Mesenchymal stem cell (in vitro differentiated cells and primary cell): ENCODE results near the gene APOBEC3H.

Source experiments
- DNase-seq: peaks from one replicate; pipeline ENCODE4 v3.0.0-alpha.2; 2013
- H2AFZ ChIP-seq: one replicate; pipeline ENCODE4 v1.6.1; 2013; ENCODE audit warnings: low read depth, mild to moderate bottlenecking, control low read depth, inconsistent platforms, low read length, moderate library complexity
- H2AK5ac ChIP-seq: 2 replicates; pipeline ENCODE4 v1.6.1; 2013; ENCODE audit warnings: low read length, moderate library complexity, mild to moderate bottlenecking, inconsistent platforms; ENCODE audit not compliant: severe bottlenecking
- H2BK120ac ChIP-seq: one replicate; pipeline ENCODE4 v1.6.1; 2013; ENCODE audit warnings: low read depth, mild to moderate bottlenecking, inconsistent platforms, low read length, moderate library complexity
- H2BK12ac ChIP-seq, 2 experiments: one replicate each; pipeline ENCODE4 v1.6.1; 2013; ENCODE audit warnings: inconsistent platforms in 2 of 2, low read length in 2 of 2, mild to moderate bottlenecking in 2 of 2, moderate library complexity in 2 of 2, control low read depth in 1 of 2
- H2BK15ac ChIP-seq: one replicate; pipeline ENCODE4 v1.6.1; 2013; ENCODE audit warnings: mild to moderate bottlenecking, low read depth, inconsistent platforms; ENCODE audit not compliant: poor library complexity, severe bottlenecking
- H2BK5ac ChIP-seq: 2 replicates; pipeline ENCODE4 v1.6.1; 2013; ENCODE audit warnings: low read depth, mild to moderate bottlenecking, low read length, control low read depth, inconsistent platforms; ENCODE audit not compliant: poor library complexity, severe bottlenecking
- H3K14ac ChIP-seq, 2 experiments: one replicate each; pipeline ENCODE4 v1.6.1; 2013; ENCODE audit warnings: inconsistent platforms in 2 of 2, low read length in 2 of 2, control low read depth in 1 of 2, mild to moderate bottlenecking in 1 of 2, moderate library complexity in 1 of 2
- H3K18ac ChIP-seq, 2 experiments: one replicate each; pipeline ENCODE4 v1.6.1; 2013; ENCODE audit warnings: inconsistent platforms in 2 of 2, low read length in 2 of 2, control low read depth in 1 of 2, low read depth in 1 of 2, mild to moderate bottlenecking in 1 of 2
- H3K23ac ChIP-seq, 2 experiments: one replicate each; pipeline ENCODE4 v1.6.1; 2013; ENCODE audit warnings: inconsistent platforms in 2 of 2, low read length in 2 of 2, mild to moderate bottlenecking in 2 of 2, moderate library complexity in 2 of 2, control low read depth in 1 of 2
- H3K27ac ChIP-seq: 2 replicates; pipeline ENCODE4 v1.5.1; 2013; ENCODE audit warnings: mild to moderate bottlenecking, moderate library complexity, low read length, control low read depth, inconsistent platforms; ENCODE audit not compliant: poor library complexity, severe bottlenecking
- H3K27me3 ChIP-seq, 2 experiments: 2 replicates each; pipeline versions ENCODE4 v1.6.1 to v1.7.0; 2013; ENCODE audit warnings: low read length in 2 of 2, mild to moderate bottlenecking in 2 of 2, moderate library complexity in 2 of 2, control low read depth in 1 of 2, inconsistent platforms in 1 of 2; ENCODE audit not compliant: control insufficient read depth in 1 of 2, insufficient read depth in 1 of 2
- H3K36me3 ChIP-seq, 2 experiments: 2 replicates each; pipeline versions ENCODE4 v1.6.1 to v1.7.0; 2013; ENCODE audit warnings: low read length in 2 of 2, control low read depth in 1 of 2, inconsistent platforms in 1 of 2, low read depth in 1 of 2, mild to moderate bottlenecking in 1 of 2; ENCODE audit not compliant: insufficient read depth in 2 of 2, control insufficient read depth in 1 of 2
- H3K4ac ChIP-seq, 2 experiments: one replicate each; pipeline ENCODE4 v1.6.1; 2013; ENCODE audit warnings: inconsistent platforms in 2 of 2, low read length in 2 of 2, mild to moderate bottlenecking in 2 of 2, moderate library complexity in 2 of 2, control low read depth in 1 of 2, low read depth in 1 of 2
- H3K4me1 ChIP-seq: 2 replicates; pipeline ENCODE4 v1.6.1; 2013; ENCODE audit warnings: low read depth, low read length, control low read depth; ENCODE audit not compliant: control insufficient read depth, insufficient read depth
- H3K4me2 ChIP-seq: 2 replicates; pipeline ENCODE4 v1.6.1; 2013; ENCODE audit warnings: low read length, mild to moderate bottlenecking, inconsistent platforms; ENCODE audit not compliant: poor library complexity, severe bottlenecking
- H3K4me3 ChIP-seq, 2 experiments: 2 replicates each; pipeline versions ENCODE4 v1.5.1 to v1.7.0; 2013; ENCODE audit warnings: low read length in 2 of 2, mild to moderate bottlenecking in 2 of 2, control low read depth in 1 of 2, low read depth in 1 of 2; ENCODE audit not compliant: insufficient read depth in 1 of 2
- H3K79me1 ChIP-seq: replicated peaks from 2 replicates; pipeline ENCODE4 v1.6.1; 2013; ENCODE audit warnings: mild to moderate bottlenecking, control low read depth, low read length, inconsistent platforms; ENCODE audit not compliant: poor library complexity, severe bottlenecking
- H3K9ac ChIP-seq: 2 replicates; pipeline ENCODE4 v1.7.0; 2013; ENCODE audit warnings: mild to moderate bottlenecking, low read length, moderate library complexity
- H3K9me3 ChIP-seq: 2 replicates; pipeline ENCODE4 v1.7.0; 2013; ENCODE audit warnings: mild to moderate bottlenecking, low read length; ENCODE audit not compliant: control insufficient read depth
- H4K8ac ChIP-seq: one replicate; pipeline ENCODE4 v1.6.1; 2013; ENCODE audit warnings: inconsistent platforms, mild to moderate bottlenecking, low read length, moderate library complexity
- H4K91ac ChIP-seq: one replicate; pipeline ENCODE4 v1.6.1; 2013; ENCODE audit warnings: mild to moderate bottlenecking, low read length, inconsistent platforms
- WGBS: methylation state at CpG from one replicate; pipeline ENCODE4 v1.1.7; 2013; ENCODE audit warnings: mixed read lengths; 5-methylcytosine and 5-hydroxymethylcytosine counted together

The APOBEC3H gene

DNA sequence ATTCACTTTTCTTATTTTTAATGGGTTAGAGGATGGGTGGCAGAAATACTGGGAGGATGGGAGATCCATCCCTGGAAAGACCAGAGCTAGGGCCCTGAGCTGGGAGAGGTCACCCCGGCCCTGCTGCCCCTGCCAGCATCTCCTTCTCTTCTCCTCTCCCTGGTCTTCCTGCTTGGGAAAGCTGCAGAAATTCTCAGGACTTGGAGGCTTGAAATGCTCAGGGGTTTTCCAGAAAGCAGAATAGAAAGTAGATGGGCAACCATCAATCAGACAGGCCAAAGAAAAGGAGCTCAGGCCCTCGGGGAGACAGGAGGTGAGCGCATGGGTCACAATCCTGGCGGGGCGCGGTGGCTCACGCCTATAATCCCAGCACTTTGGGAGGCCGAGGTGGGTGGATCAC lies 1.5 kb downstream of the APOBEC3H start:
- Histone ChIP-seq H2BK120ac (no peak overlapping the region), H3K79me1 (no peaks in the 10 kb centered on the region), H3K4me3 (no peak overlapping the region), H4K91ac (no peak overlapping the region), H3K18ac (no peak overlapping the region), H2AFZ (no peak overlapping the region), H3K9ac (no peak overlapping the region), H2BK15ac (no peak overlapping the region), H3K36me3 (no peaks in the 10 kb centered on the region), H2BK5ac (no peak overlapping the region), H3K27me3 (peaks cover 0 to 24% of the 10 kb centered on the region in 2 experiments), H2BK12ac (no peak overlapping the region), H3K14ac (no peak overlapping the region), H3K4me2 (no peak overlapping the region), H3K27ac (no peak overlapping the region), H2AK5ac (no peak overlapping the region), H4K8ac (no peak overlapping the region), H3K4me1 (peaks cover 7% of the 10 kb centered on the region), H3K23ac (no peak overlapping the region), H3K9me3 (no peaks in the 10 kb centered on the region), H3K4ac (no peak overlapping the region)
- DNase-seq = no peak
- WGBS = 96% methylated on average over 8 of the region's 8 CpGs

DNA sequence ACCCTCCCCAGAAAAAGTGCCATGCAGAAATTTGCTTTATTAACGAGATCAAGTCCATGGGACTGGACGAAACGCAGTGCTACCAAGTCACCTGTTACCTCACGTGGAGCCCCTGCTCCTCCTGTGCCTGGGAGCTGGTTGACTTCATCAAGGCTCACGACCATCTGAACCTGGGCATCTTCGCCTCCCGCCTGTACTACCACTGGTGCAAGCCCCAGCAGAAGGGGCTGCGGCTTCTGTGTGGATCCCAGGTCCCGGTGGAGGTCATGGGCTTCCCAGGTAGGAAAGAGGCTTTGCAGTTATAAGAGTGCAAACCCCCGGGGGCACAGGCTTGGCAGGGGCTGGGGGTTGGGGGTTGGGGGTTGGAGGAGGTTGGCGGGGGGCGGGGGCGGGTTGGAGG lies 4.2 kb downstream of the APOBEC3H start:
- no peak overlapping the region for H2AK5ac ChIP-seq
- H3K9ac ChIP-seq = no peak overlapping the region
- H3K9me3 ChIP-seq = no peaks in the 10 kb centered on the region
- peaks cover 7% of the 10 kb centered on the region for H3K4me1 ChIP-seq
- no peak overlapping the region for H3K27ac ChIP-seq
- H3K4me3 ChIP-seq = no peak overlapping the region
- H3K36me3 ChIP-seq = no peaks in the 10 kb centered on the region
- WGBS = 86% methylated on average over 7 of the region's 13 CpGs
- H3K23ac ChIP-seq = no peak overlapping the region
- H3K18ac ChIP-seq = no peak overlapping the region
- no peak overlapping the region for H2BK5ac ChIP-seq
- H2BK15ac ChIP-seq = no peak overlapping the region
- H4K91ac ChIP-seq = no peak overlapping the region
- no peak overlapping the region for H3K4me2 ChIP-seq
- H3K14ac ChIP-seq = no peak overlapping the region
- no peak overlapping the region for H2BK12ac ChIP-seq
- H3K4ac ChIP-seq = no peak overlapping the region
- H4K8ac ChIP-seq = no peak overlapping the region
- no peaks in the 10 kb centered on the region for H3K79me1 ChIP-seq
- DNase-seq = no peak
- H2BK120ac ChIP-seq = no peak overlapping the region
- H2AFZ ChIP-seq = no peak overlapping the region
- H3K27me3 ChIP-seq = peaks cover 0 to 20% of the 10 kb centered on the region in 2 experiments

DNA sequence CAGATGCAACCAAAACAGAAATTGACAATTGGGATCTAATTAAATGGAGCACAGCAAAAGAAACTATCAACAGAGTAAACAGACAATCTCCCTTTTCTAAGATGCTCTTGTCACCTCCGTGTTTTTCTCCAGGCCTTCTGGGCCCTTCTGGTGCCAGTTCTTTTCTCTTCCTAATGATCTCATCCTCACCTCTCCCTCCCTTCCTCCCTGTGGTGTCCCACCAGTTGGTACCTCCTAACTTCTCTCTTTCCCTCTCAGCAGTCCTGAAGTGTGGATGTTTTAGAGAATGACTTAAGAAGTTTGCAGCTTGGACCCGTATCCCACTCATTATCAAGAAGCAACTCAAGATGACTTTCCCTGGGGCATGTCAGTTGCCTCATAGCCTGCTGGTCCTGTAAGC lies 6.4 kb downstream of the APOBEC3H start:
- Histone ChIP-seq H3K4me3 (no peak overlapping the region), H3K27me3 (peaks cover 0 to 20% of the 10 kb centered on the region in 2 experiments), H3K4me2 (no peak overlapping the region), H2AK5ac (no peak overlapping the region), H3K27ac (no peak overlapping the region), H4K8ac (no peak overlapping the region), H3K4ac (no peak overlapping the region), H2BK12ac (no peak overlapping the region), H3K4me1 (no peaks in the 10 kb centered on the region), H2BK5ac (no peak overlapping the region), H3K18ac (no peak overlapping the region), H2AFZ (no peak overlapping the region), H3K23ac (no peak overlapping the region), H4K91ac (no peak overlapping the region), H2BK15ac (no peak overlapping the region), H3K9ac (no peak overlapping the region), H3K14ac (no peak overlapping the region), H3K9me3 (no peaks in the 10 kb centered on the region), H2BK120ac (no peak overlapping the region), H3K36me3 (no peaks in the 10 kb centered on the region), H3K79me1 (no peaks in the 10 kb centered on the region)
- DNase-seq = no peak
- 93% methylated on average over 2 of the region's 2 CpGs for WGBS

DNA sequence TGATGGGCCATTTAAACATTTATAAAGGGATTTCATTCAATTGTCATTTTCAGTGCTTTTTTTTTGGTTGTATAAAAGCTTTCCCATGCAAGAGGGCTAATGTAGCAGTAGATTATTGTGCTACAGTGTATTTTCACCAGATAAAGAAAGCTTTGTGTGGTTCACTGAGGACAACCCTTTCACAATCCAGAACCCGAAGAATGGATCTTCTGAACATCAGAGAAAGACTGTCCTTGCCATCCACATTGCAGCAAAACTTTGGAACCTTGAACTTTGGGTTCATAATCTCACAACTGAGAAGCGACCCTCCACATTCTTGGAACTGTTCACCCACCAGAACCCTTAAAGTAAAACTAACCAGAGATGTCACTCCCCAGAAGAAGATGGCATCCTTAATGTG lies 9.3 kb downstream of the APOBEC3H start:
- Histone ChIP-seq H3K36me3 (no peaks in the 10 kb centered on the region), H4K91ac (no peak overlapping the region), H3K14ac (no peak overlapping the region), H3K18ac (no peak overlapping the region), H4K8ac (no peak overlapping the region), H2AFZ (no peak overlapping the region), H2BK120ac (no peak overlapping the region), H2BK5ac (no peak overlapping the region), H2AK5ac (no peak overlapping the region), H3K9me3 (no peaks in the 10 kb centered on the region), H3K9ac (no peak overlapping the region), H3K4me2 (no peak overlapping the region), H2BK12ac (no peak overlapping the region), H3K4ac (no peak overlapping the region), H3K79me1 (no peaks in the 10 kb centered on the region), H3K27ac (no peak overlapping the region), H3K4me3 (no peak overlapping the region), H2BK15ac (no peak overlapping the region), H3K23ac (no peak overlapping the region), H3K4me1 (no peaks in the 10 kb centered on the region), H3K27me3 (peaks cover 3 to 16% of the 10 kb centered on the region in 2 experiments)
- no peak for DNase-seq
- 92% methylated on average over 2 of the region's 2 CpGs for WGBS
